K562 (cell line): Measurements from ENCODE around the gene JMY. TPM values are rescaled to one million over a fixed set of nuclear protein-coding genes. Genes with fewer than 3 reads are reported as not detected.
A peak's percentile ranks its signal among the peaks of the same experiment; 100 is the strongest.

Experiments
- ARNT ChIP-seq, 2 experiments: fragments of 450-650 bp; IDR thresholded peaks; 2 replicates each; pipeline ENCODE4 v1.6.1; 2016; ENCODE audit warnings: mild to moderate bottlenecking in 1 of 2
- ELF1 ChIP-seq: fragments of 200-800 bp; sonication (Bioruptor generic); IDR thresholded peaks from 2 replicates; pipeline ENCODE4 v1.6.1; 2016; ENCODE audit warnings: missing genetic modification characterization, missing compliant biosample characterization
- EP300 ChIP-seq: IDR thresholded peaks from 2 replicates; pipeline ENCODE4 v1.6.1; 2012; ENCODE audit warnings: low read length, improper control_type of control experiment
- ETV5 ChIP-seq: sonication (generic); formaldehyde crosslinking; IDR thresholded peaks from 2 replicates; pipeline ENCODE4 v1.4.0; 2020; ENCODE audit warnings: low read depth, mild to moderate bottlenecking, missing genetic modification reagents
- FOXJ2 ChIP-seq: fragments of 200-800 bp; sonication (Bioruptor generic); IDR thresholded peaks from 2 replicates; pipeline ENCODE4 v1.6.1; 2016; ENCODE audit warnings: missing genetic modification characterization, missing compliant biosample characterization
- HCFC1 ChIP-seq: IDR thresholded peaks from 2 replicates; pipeline ENCODE4 v1.6.1; 2012; ENCODE audit warnings: low read depth, low read length, improper control_type of control experiment
- MECOM ChIP-seq: fragments of 250-450 bp; sonication (Bioruptor Pico); IDR thresholded peaks from 2 replicates; pipeline ENCODE4 v1.8.0; 2022; ENCODE audit warnings: inconsistent platforms
- MYBL2 ChIP-seq, 2 experiments: fragments of 450-650 bp in 1 of 2; sonication (generic) in 1 of 2; formaldehyde crosslinking in 1 of 2; IDR thresholded peaks; 2 replicates each; pipeline versions ENCODE4 v1.6.1 to v1.8.1; 2017 to 2022; ENCODE audit warnings: borderline replicate concordance in 1 of 2, inconsistent platforms in 1 of 2, low read depth in 1 of 2, mild to moderate bottlenecking in 1 of 2, missing genetic modification reagents in 1 of 2, moderate library complexity in 1 of 2
- NBN ChIP-seq: fragments of 450-650 bp; IDR thresholded peaks from 2 replicates; pipeline ENCODE4 v1.6.1; 2016; ENCODE audit warnings: low read depth, mild to moderate bottlenecking
- NR2C2 ChIP-seq, 2 experiments: fragments of 200-800 bp in 1 of 2; sonication (Bioruptor generic) in 1 of 2; sonication (generic) in 1 of 2; formaldehyde crosslinking in 1 of 2; IDR thresholded peaks; 2 replicates each; pipeline versions ENCODE4 v1.6.1 to v1.8.0; 2016 to 2022; ENCODE audit warnings: mild to moderate bottlenecking in 1 of 2, missing compliant biosample characterization in 1 of 2, missing genetic modification characterization in 1 of 2, missing genetic modification reagents in 1 of 2
- POU5F1 ChIP-seq: fragments of 150-350 bp; IDR thresholded peaks from 2 replicates; pipeline ENCODE4 v1.6.1; 2014; ENCODE audit warnings: borderline replicate concordance, low read length, low read depth, mild to moderate bottlenecking; ENCODE audit not compliant: partially characterized antibody
- PYGO2 ChIP-seq: fragments of 450-650 bp; IDR thresholded peaks from 2 replicates; pipeline ENCODE4 v1.6.1; 2016; ENCODE audit warnings: mild to moderate bottlenecking, missing genetic modification characterization, moderate library complexity, missing compliant biosample characterization
- RCOR1 ChIP-seq, 2 experiments: IDR thresholded peaks; 2 replicates each; pipeline ENCODE4 v1.6.1; 2012; ENCODE audit warnings: low read depth in 2 of 2, low read length in 2 of 2, borderline replicate concordance in 1 of 2, improper control_type of control experiment in 1 of 2
- RNF2 ChIP-seq: sonication (generic); IDR thresholded peaks from 2 replicates; pipeline ENCODE4 v1.6.1; 2016
- SLC30A9 ChIP-seq: fragments of 250-450 bp; sonication (Bioruptor Pico); IDR thresholded peaks from 2 replicates; pipeline ENCODE4 v1.8.0; 2022; ENCODE audit warnings: mild to moderate bottlenecking, moderate library complexity
- SMAD4 ChIP-seq: fragments of 250-450 bp; sonication (Bioruptor Pico); conservative IDR thresholded peaks from 2 replicates; pipeline ENCODE4 v1.8.0; 2021; ENCODE audit warnings: inconsistent platforms, mild to moderate bottlenecking, moderate library complexity
- SMARCE1 ChIP-seq: fragments of 450-650 bp; IDR thresholded peaks from 2 replicates; pipeline ENCODE4 v1.7.1; 2016; ENCODE audit warnings: mild to moderate bottlenecking
- SOX6 ChIP-seq: fragments of 450-650 bp; IDR thresholded peaks from 2 replicates; pipeline ENCODE4 v1.6.1; 2014; ENCODE audit warnings: mild to moderate bottlenecking
- TBP ChIP-seq: optimal IDR thresholded peaks from 2 replicates; pipeline ENCODE3; 2011; ENCODE audit warnings: low read depth, low read length, improper control_type of control experiment
- TEAD4 ChIP-seq, 2 experiments: sonication (generic) in 1 of 2; formaldehyde crosslinking in 1 of 2; IDR thresholded peaks; 2 replicates each; pipeline versions ENCODE4 v1.6.1 to v1.8.0; 2012 to 2022; ENCODE audit warnings: borderline replicate concordance in 1 of 2, inconsistent platforms in 1 of 2, low read length in 1 of 2, mild to moderate bottlenecking in 1 of 2, missing genetic modification reagents in 1 of 2
- TRIM24 ChIP-seq, 2 experiments: fragments of 450-650 bp; IDR thresholded peaks; 2 replicates each; pipeline ENCODE4 v1.6.1; 2016
- XRCC3 ChIP-seq: fragments of 450-650 bp; IDR thresholded peaks from 2 replicates; pipeline ENCODE4 v1.6.1; 2017; ENCODE audit warnings: mild to moderate bottlenecking, moderate library complexity
- ZKSCAN8 ChIP-seq: fragments of 200-800 bp; sonication (Bioruptor generic); IDR thresholded peaks from 2 replicates; pipeline ENCODE4 v1.6.1; 2016; ENCODE audit warnings: missing genetic modification characterization, missing compliant biosample characterization
- ZNF224 ChIP-seq: sonication (generic); formaldehyde crosslinking; IDR thresholded peaks from 2 replicates; pipeline ENCODE4 v1.8.0; 2022; ENCODE audit warnings: mild to moderate bottlenecking, missing genetic modification reagents
- ZNF408 ChIP-seq: fragments of 250-450 bp; sonication (Bioruptor Pico); IDR thresholded peaks from 2 replicates; pipeline ENCODE4 v1.4.0; 2020; ENCODE audit warnings: low read depth, mild to moderate bottlenecking, moderate library complexity
- ZNF41 ChIP-seq: fragments of 250-450 bp; sonication (Bioruptor Pico); conservative IDR thresholded peaks from 2 replicates; pipeline ENCODE4 v1.4.0; 2020; ENCODE audit warnings: mild to moderate bottlenecking
- ZNF707 ChIP-seq: fragments of 250-450 bp; sonication (Bioruptor Pico); conservative IDR thresholded peaks from 2 replicates; pipeline ENCODE4 v1.8.0; 2022; ENCODE audit warnings: inconsistent platforms, mild to moderate bottlenecking, moderate library complexity
- ZSCAN32 ChIP-seq: fragments of 450-650 bp; formaldehyde crosslinking; IDR thresholded peaks from 2 replicates; pipeline ENCODE4 v1.4.0; 2020; ENCODE audit warnings: mild to moderate bottlenecking, moderate library complexity
- polyA plus RNA-seq, 8 experiments: library from polyadenylated mRNA; depleted of rRNA in 4 of 8; stranded (reverse) in 5 of 8; unstranded in 3 of 8; fragments of >200 nt; fragmentation: Nextera tagmentation in 2 of 8; fragmentation: Illumina TruSeq in 1 of 8; extraction: Ambion mirVana in 2 of 8; extraction: Trizol in 1 of 8; gene quantifications; 2 replicates each; pipeline versions ENCODE4 v1.2.1 to v1.2.3, GENCODE V29; 2011 to 2014; ENCODE audit warnings: inconsistent platforms in 1 of 8, missing spikeins in 1 of 8
- total RNA-seq, 7 experiments: library from RNA; depleted of rRNA in 6 of 7; stranded (reverse); fragments of >200 nt in 6 of 7; fragmentation: Illumina TruSeq in 2 of 7; extraction: Trizol in 2 of 7; gene quantifications; 2 replicates each; pipeline versions ENCODE4 v1.2.1 to v1.2.3, GENCODE V29; 2011 to 2021; ENCODE audit warnings: low replicate concordance in 1 of 7
- TF ChIP-seq, protein P1 (sequence below): fragments of 450-650 bp; formaldehyde crosslinking; conservative IDR thresholded peaks from 2 replicates; pipeline ENCODE4 v1.4.0; 2022; ENCODE audit warnings: mild to moderate bottlenecking, missing genetic modification characterization
- TF ChIP-seq, protein P2 (sequence below): sonication (generic); formaldehyde crosslinking; IDR thresholded peaks from 2 replicates; pipeline ENCODE4 v1.8.0; 2022; ENCODE audit warnings: mild to moderate bottlenecking, missing genetic modification reagents

Gene JMY
- total and polyA plus RNA-seq, 9 of the 15 experiments (the other 6 are each of a cell fraction or from before 2014, with no cell fraction given): 1.1 to 5.5 (median 3.7) TPM

DNA sequence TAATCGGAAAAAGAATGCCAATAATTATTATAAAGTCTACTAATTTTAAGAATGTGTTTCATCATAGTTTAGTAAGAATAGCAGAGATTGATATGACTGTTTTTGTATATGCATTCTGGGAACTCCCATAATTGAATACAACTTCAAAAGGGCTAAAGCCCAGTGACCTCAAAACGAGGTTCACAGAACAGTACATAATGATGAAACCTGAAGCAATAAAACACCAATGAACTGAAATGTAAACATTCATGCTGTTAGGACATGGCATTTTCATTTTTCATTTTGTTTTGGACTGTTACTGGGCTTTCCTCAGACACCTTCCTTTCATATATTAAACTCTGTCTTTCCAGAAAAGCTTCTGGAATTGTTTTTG lies 684 bp upstream of the JMY start (continued):
- no peak for TF ChIP-seq NBN
- no peak for TF ChIP-seq SLC30A9
- no peak for TF ChIP-seq ELF1
- TF ChIP-seq, protein P1, sequence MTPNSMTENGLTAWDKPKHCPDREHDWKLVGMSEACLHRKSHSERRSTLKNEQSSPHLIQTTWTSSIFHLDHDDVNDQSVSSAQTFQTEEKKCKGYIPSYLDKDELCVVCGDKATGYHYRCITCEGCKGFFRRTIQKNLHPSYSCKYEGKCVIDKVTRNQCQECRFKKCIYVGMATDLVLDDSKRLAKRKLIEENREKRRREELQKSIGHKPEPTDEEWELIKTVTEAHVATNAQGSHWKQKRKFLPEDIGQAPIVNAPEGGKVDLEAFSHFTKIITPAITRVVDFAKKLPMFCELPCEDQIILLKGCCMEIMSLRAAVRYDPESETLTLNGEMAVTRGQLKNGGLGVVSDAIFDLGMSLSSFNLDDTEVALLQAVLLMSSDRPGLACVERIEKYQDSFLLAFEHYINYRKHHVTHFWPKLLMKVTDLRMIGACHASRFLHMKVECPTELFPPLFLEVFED: no peak
- TF ChIP-seq ZKSCAN8 (CRISPR knock-in tag): 0 out of 2 replicates have a peak, but pooled peaks have one; percentile 35
- TF ChIP-seq ARNT (IDR thresholded peaks at IDR 0.05): peak in 1 of 2 experiments; percentile 82; a peak in 1 of 4 replicates
- no peak for TF ChIP-seq ZNF41 (CRISPR knock-in tag)
- TF ChIP-seq HCFC1: no peak
- TF ChIP-seq ETV5 (CRISPR knock-in tag): no peak
- no peak for TF ChIP-seq ZNF224
- no peak for TF ChIP-seq POU5F1
- TF ChIP-seq SMARCE1: no peak
- no peak for TF ChIP-seq MECOM (CRISPR knock-in tag)
- no peak for TF ChIP-seq TEAD4 (IDR thresholded peaks at IDR 0.05; ENCODE audit: low read length)
- TF ChIP-seq TEAD4 (CRISPR knock-in tag; IDR thresholded peaks at IDR 0.05; ENCODE audit: borderline replicate concordance): no peak
- TF ChIP-seq, protein P2, sequence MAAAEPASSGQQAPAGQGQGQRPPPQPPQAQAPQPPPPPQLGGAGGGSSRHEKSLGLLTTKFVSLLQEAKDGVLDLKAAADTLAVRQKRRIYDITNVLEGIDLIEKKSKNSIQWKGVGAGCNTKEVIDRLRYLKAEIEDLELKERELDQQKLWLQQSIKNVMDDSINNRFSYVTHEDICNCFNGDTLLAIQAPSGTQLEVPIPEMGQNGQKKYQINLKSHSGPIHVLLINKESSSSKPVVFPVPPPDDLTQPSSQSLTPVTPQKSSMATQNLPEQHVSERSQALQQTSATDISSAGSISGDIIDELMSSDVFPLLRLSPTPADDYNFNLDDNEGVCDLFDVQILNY (CRISPR knock-in tag): no peak
- TF ChIP-seq XRCC3: no peak
- no peak for TF ChIP-seq MYBL2 (IDR thresholded peaks at IDR 0.05; ENCODE audit: low read depth)
- TF ChIP-seq MYBL2 (CRISPR knock-in tag; IDR thresholded peaks at IDR 0.05; ENCODE audit: borderline replicate concordance): no peak
- TF ChIP-seq EP300: peak; percentile 88
- no peak for TF ChIP-seq TBP
- TF ChIP-seq NR2C2 (CRISPR knock-in tag; IDR thresholded peaks at IDR 0.05): no peak
- TF ChIP-seq NR2C2 (tag; IDR thresholded peaks at IDR 0.05): peak; percentile 89
- no peak for TF ChIP-seq ZNF707 (CRISPR knock-in tag)
- TF ChIP-seq ZNF408: no peak
- peak; percentile 13 for TF ChIP-seq RNF2
- no peak for TF ChIP-seq SOX6
- TF ChIP-seq TRIM24 (IDR thresholded peaks at IDR 0.05): peak; percentile 50 to 65; a peak in 3 of 4 replicates
- no peak for TF ChIP-seq PYGO2 (tag)
- peak; percentile 76 for TF ChIP-seq ZSCAN32
- TF ChIP-seq SMAD4 (CRISPR knock-in tag): no peak
- 0 out of 4 replicates have a peak, but pooled peaks of 1 of the 2 experiments have one; percentile 5 for TF ChIP-seq RCOR1 (IDR thresholded peaks at IDR 0.05; ENCODE audit: borderline replicate concordance in 1 of 2, low read depth in 2 of 2, low read length in 2 of 2)
- TF ChIP-seq FOXJ2: 0 out of 2 replicates have a peak, but pooled peaks have one; percentile 9
